ENCODE measurements around the gene TMEM8B.

DNA sequence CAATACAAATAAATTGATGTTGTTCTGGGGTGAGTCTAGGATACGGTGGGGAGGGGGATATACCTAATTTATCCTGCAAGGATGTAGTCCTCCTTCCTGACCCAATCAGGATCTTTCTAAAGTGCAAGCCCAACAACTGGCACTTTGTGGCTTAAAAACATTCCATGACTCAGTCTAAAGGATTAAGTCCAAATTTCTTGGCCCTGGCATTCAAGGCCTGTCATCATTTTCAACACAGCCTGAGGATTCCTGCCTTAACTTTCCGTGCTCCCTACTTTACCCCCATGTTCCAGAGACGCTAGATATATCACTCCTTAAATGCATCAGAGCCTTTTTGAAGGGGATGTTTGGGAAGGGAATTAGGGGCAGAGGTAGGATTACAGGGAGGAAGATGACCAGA lies 1.5 kb upstream of the TMEM8B start:
- TF ChIP-seq, protein P1, sequence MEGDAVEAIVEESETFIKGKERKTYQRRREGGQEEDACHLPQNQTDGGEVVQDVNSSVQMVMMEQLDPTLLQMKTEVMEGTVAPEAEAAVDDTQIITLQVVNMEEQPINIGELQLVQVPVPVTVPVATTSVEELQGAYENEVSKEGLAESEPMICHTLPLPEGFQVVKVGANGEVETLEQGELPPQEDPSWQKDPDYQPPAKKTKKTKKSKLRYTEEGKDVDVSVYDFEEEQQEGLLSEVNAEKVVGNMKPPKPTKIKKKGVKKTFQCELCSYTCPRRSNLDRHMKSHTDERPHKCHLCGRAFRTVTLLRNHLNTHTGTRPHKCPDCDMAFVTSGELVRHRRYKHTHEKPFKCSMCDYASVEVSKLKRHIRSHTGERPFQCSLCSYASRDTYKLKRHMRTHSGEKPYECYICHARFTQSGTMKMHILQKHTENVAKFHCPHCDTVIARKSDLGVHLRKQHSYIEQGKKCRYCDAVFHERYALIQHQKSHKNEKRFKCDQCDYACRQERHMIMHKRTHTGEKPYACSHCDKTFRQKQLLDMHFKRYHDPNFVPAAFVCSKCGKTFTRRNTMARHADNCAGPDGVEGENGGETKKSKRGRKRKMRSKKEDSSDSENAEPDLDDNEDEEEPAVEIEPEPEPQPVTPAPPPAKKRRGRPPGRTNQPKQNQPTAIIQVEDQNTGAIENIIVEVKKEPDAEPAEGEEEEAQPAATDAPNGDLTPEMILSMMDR (IDR thresholded peaks at IDR 0.05 in 8 of 11, conservative IDR thresholded peaks at IDR 0.05 in 3 of 11), result no peak
- TF ChIP-seq POLR2AphosphoS5 (IDR thresholded peaks at IDR 0.05) (no peak), POLR2A (IDR thresholded peaks at IDR 0.05) (no peak)
